GM18526 (cell line): Measurements from ENCODE around the gene FKBP5.

ENCODE experiments used
- POLR2A ChIP-seq: IDR thresholded peaks from 3 replicates; pipeline ENCODE4 v1.6.1; 2011; ENCODE audit not compliant: insufficient read length; ENCODE audit errors: extremely low read depth

FKBP5 gene

DNA sequence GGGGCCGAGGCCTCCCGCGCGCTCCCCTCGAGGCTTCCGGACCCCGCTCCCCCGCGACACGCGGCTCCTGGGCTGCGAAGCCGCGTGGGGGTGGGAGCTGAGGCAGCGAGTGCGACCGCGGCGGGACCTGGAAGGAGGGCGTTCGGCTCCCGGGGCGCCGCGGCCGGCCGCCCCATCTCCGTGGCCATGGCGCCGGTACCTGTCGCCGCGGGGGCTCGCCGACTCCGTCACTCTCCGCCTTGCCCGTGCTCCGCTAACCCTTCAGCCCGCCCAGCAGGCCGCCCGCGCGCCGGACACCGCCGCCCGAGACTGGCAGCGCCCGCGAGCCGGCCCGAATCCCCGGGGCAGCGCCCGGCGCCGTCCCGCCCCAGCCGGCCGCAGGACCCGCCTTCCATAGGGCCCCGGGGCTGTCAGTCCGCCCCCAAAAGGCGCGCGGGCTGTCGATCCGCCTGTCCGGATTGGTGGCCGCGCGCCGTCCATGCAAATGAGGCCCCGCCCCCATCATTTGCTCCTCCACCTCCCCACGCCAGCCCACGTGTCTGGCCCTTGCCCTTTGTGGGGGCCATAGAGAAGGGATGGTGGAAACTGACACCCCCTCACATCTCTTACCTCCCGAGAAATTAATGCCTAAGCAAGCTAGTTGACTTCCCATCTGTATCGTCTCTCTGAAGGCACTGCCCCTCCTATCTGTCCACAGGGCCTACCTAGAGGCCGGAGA, at the start of gene FKBP5:
Gene FKBP5, minus strand, starts transcription at position 311 of the 718 bp plus-strand sequence. CDS start 46,091 bp downstream, outside the sequence.
- peak; percentile 89 for TF ChIP-seq POLR2A

GRCh38 chr6:35737413-35738211, 48.9 kb upstream of the FKBP5 start:
- no peak for TF ChIP-seq POLR2A

GRCh38 chr6:35736982-35737412, 48.3 kb upstream of the FKBP5 start, which contains the start of gene ARMC12:
Gene ARMC12 (plus strand): TSS chr6:35737032. CDS start chr6:35737109, 77 bp downstream.
- no peak for TF ChIP-seq POLR2A

GRCh38 chr6:35736253-35736894, 47.7 kb upstream of the FKBP5 start:
- TF ChIP-seq POLR2A, result no peak

DNA sequence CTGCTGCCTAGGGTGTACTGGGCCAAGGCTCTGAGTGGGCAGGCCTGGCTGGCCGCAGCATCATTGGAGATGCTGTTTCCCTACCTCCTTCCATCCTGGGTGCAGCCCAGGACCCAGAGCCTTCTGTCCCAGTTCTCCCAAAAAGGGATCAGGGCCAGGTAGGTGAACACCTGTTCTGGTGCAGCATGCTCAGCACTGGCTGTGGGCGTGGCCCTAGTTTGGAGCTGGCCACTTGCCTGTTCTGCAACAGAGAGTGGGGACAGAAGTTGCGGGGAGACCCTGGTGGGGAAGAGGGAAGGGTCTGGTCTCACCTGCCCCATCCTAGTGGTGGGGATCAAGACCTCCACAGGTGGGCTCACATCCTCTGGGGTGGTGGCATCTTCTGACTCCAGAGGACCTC, 46.7 kb upstream of the FKBP5 start:
- no peak for TF ChIP-seq POLR2A

GRCh38 chr6:35733633-35734032, 44.9 kb upstream of the FKBP5 start:
- no peak for TF ChIP-seq POLR2A

GRCh38 chr6:35731736-35732532, 43.2 kb upstream of the FKBP5 start:
- TF ChIP-seq POLR2A, result peak; percentile 61

GRCh38 chr6:35731414-35731735, 42.7 kb upstream of the FKBP5 start:
- TF ChIP-seq POLR2A, result peak; percentile 81

DNA sequence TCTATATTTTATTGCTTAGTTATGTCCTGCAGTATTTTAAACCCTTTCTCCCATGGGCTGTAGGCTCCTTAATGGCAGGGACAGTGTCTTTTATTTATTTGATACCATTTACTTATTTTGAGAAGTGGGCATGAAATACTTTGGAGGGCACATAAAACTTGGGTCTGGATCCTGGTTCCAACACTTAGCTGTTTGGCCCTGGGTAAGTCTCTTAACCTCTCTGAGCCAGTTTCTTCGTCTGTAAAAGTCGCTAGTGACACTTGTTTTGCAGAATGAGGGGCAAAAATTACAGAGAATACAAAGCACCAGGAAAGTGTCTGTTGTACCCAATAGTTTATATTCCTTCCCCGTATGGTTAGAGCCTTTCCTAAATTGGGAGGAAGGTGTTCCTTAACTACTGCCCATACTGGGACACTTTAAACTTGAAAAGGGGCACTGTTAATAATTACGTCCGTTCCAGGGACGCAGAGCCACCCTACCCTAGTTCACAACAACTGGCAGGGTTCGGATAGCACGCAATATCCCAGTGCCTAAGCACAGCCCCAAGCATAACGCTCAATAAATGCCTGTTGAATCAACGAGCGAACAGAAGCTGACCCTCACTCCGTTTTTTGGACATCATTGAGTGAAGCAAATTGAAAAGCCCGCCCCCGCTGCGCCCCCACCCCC, 42.2 kb upstream of the FKBP5 start:
- TF ChIP-seq POLR2A, result no peak

- TF ChIP-seq POLR2A, result no peak
Measured at GRCh38 chr6:35729722-35730121, 41.0 kb upstream of the FKBP5 start.

DNA sequence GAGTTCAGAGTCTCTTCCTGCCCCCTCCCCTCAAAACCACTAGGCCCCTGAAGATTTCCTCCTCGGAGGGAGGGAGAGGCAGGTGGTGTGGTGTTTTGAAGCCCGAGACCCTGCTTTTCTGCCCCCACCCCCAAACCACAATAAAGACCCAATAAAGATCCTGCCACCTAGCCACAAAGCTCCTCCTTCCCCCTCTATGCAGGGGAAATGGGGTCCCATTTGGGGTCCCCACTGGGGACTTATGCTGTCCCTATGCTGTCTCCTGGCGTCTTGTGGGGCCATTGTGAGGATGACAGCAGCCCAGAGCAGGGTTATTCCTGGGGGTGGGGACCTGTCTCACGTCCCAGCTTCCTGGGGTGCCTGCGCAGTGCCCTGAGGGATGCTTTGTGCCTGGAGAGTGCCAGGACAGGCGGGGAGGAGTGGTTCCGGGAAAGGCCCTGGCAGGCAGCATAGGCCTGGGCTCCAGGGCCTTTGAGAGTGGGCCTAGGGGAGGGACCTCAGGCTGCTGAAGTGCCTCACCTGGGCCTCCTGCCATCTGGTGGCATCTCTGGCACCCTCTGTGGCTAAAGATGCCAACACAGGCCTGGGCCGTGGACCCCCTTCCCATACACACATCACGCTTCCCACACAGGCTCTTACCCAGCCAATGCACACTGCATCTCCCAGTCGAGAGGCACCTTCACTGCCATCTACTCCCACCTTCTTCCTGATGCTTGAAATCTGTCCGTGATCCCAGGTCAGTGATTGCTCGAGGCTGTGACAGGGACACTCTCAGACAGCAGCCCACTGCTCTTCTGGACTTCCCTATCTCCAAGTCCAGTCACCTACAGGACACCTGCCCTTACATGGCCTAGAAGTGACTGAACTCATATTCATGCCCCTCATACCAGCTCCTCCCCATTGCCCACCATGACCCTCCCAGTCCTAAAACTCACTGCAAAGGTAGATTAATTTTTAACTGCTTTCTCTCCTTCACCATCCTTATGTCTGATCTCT, 40.3 kb upstream of the FKBP5 start:
- TF ChIP-seq POLR2A, result no peak

DNA sequence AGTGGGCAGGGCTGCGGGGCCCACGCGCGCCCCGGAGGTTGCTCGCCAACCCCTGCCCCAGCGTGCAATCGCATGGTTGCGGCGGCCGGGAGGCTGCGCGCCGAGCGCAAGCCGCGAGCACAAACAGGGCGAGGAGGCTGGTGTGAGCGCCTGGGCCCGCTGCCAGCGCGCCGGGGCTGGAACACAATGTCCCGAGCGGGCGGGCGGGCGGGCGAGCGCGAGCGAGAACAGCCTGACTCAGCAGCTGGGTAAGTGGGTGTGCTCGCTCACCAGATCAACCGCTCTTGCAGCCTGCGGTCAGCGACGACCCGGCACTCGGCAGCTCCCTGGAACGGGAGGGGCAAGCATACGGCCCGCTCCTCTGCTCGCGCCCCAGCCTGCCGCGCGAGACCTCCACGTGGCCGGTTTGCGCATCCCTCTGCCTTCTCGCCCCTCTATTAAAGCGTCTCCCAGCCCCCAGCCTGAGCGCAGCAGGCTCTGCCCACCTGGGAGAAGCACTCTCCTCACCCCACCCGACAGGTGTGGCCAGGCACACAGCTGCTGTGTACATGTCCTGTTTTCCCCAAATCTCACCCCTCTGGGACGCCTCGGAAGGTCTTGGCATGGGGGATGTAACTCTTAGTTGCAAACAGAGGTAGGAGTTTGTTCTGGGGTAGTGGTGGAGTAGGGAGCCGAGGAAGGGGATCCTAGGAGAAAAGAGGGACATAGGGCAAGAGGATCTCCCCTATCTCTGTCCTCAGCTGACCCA, 39.4 kb upstream of the FKBP5 start:
- peak; percentile 39 for TF ChIP-seq POLR2A
